Measurements from ENCODE around the gene ETV3L.

DNA sequence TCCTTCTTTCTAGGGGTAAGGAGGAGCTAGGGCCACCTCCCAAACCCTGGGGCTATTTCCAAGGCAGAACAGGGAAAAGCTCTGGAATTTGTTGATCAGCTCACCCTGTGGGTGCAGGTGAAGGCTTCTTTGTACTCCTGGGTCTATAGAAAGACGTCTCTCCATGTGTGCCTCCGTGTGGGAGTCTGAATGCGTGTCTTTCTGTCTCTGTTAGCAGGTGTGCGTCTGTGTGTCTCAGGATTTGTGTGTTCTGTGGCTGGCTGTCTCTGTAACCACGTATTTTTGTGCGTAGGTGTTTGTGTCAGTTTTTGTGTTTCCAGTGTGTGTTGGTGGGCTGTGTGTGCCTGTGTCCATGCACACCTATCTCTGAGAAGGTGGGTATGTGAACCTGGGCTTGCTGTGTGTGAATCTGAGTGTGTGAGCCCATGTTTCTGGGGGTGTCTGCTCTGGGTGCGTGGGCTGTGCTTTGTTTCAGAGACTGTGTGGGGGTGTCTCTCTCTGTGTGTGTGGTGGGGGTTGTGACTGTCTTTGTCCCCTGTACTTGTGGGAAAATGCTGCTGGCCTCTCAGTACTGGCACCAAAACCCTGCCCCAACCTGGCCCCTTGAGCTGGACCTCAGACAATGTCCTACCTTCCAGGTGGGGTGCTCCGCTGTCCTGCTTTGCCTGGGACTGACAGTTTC is 12.7 kb upstream of the ETV3L start:
- TF ChIP-seq, protein P1, sequence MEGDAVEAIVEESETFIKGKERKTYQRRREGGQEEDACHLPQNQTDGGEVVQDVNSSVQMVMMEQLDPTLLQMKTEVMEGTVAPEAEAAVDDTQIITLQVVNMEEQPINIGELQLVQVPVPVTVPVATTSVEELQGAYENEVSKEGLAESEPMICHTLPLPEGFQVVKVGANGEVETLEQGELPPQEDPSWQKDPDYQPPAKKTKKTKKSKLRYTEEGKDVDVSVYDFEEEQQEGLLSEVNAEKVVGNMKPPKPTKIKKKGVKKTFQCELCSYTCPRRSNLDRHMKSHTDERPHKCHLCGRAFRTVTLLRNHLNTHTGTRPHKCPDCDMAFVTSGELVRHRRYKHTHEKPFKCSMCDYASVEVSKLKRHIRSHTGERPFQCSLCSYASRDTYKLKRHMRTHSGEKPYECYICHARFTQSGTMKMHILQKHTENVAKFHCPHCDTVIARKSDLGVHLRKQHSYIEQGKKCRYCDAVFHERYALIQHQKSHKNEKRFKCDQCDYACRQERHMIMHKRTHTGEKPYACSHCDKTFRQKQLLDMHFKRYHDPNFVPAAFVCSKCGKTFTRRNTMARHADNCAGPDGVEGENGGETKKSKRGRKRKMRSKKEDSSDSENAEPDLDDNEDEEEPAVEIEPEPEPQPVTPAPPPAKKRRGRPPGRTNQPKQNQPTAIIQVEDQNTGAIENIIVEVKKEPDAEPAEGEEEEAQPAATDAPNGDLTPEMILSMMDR (IDR thresholded peaks at IDR 0.05): no peak
- no peak for TF ChIP-seq POLR2AphosphoS5 (IDR thresholded peaks at IDR 0.05; ENCODE audit: low read depth, low read length)
- TF ChIP-seq, protein P2, sequence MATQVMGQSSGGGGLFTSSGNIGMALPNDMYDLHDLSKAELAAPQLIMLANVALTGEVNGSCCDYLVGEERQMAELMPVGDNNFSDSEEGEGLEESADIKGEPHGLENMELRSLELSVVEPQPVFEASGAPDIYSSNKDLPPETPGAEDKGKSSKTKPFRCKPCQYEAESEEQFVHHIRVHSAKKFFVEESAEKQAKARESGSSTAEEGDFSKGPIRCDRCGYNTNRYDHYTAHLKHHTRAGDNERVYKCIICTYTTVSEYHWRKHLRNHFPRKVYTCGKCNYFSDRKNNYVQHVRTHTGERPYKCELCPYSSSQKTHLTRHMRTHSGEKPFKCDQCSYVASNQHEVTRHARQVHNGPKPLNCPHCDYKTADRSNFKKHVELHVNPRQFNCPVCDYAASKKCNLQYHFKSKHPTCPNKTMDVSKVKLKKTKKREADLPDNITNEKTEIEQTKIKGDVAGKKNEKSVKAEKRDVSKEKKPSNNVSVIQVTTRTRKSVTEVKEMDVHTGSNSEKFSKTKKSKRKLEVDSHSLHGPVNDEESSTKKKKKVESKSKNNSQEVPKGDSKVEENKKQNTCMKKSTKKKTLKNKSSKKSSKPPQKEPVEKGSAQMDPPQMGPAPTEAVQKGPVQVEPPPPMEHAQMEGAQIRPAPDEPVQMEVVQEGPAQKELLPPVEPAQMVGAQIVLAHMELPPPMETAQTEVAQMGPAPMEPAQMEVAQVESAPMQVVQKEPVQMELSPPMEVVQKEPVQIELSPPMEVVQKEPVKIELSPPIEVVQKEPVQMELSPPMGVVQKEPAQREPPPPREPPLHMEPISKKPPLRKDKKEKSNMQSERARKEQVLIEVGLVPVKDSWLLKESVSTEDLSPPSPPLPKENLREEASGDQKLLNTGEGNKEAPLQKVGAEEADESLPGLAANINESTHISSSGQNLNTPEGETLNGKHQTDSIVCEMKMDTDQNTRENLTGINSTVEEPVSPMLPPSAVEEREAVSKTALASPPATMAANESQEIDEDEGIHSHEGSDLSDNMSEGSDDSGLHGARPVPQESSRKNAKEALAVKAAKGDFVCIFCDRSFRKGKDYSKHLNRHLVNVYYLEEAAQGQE (IDR thresholded peaks at IDR 0.05; ENCODE audit: insufficient read depth in 1 of 2, low read depth in 2 of 2, low read length in 1 of 2): no peak
- TF ChIP-seq SIN3A (IDR thresholded peaks at IDR 0.05; ENCODE audit: borderline replicate concordance, insufficient read depth, low read depth, low read length): no peak
- no peak for TF ChIP-seq TCF7L2 (IDR thresholded peaks at IDR 0.05; ENCODE audit: low read depth, low read length)
